Fibroblast of the conjunctiva (primary cell): Measurements from ENCODE around the gene SPOCK2.

ENCODE experiments used
- DNase-seq: peaks from one replicate; pipeline ENCODE4 v3.0.0-alpha.2; 2010; ENCODE audit warnings: low read depth

The SPOCK2 gene

DNA sequence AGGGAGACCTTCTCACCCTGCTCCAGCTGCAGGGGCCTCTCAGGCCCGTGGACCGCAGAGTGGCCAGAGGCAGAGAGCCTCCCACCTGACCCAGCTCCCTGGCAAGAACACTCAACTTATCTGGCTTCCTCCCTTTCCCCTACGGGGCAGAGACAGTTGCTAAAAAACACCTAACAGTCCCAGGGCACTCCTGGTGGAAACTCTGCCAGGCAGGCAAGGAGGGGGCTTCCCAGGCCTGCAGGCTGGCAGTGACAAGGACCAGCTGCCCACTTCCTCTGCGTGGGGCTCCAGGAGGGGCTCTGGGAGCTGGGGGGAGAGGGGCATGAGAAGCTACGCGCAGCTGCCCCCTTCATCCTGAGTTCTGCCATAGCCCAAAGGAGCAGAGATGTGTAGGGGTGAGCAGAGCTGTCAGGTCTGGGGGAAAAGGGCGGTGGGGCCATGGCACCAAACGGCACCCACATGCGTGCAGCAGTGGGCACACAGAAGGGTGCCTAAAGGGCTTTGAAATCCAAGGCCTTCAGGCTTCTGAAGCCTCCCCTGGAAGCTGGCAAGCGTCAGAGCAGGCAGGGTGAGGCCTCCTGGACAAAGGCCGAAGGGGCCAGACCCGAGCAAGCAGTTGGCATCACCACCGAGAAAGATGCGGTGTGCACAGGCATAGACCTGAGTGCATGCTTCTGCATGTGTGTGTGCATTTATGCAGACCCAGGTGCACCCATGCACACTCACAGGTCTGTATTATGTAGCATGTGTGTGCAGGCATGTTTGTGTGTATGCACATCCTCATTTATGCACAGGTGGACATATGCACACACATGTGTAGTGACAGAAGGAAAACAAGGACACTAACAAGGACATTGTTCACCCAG, 14.4 kb downstream of the SPOCK2 start:
- no peak for DNase-seq

DNA sequence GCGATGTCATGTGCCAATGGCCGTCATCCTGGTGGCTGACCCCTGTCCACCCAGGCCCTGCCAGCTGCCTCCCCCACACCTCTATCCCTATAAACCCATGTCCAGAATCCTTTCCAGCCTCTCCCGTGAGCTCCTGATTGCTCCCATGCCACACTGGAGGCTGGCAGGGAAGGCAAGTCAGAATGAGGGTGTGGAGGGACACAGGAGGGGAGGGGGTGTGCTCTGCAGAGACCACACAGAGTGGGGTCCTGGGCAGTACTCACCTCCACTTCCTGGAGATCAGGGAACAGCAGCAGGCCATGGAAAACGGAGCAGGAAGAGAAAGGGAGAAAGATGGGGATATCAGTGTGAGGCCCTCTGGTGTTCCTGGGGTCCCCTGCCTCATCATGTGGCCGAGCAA, 15.7 kb downstream of the SPOCK2 start:
- no peak for DNase-seq

DNA sequence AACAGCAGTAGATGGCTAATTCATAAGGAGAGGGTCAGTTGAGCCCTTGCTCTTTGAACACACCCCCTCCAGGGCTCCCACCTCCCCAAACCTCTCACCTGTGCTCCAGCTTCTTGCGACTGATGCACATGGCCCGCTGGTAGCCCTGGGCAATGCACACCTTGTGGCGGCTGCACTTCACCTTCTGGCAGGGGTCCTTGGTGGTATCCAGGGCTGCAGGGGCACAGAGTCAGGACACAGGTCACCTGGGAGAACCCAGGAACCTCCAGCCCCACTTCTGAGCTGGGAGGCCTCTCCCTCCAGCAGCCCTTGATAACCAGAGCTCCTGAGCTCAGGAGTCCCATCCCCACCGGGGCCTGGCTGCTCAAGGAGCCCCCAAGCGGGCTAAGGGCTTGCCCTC, 16.3 kb downstream of the SPOCK2 start:
- no peak for DNase-seq

DNA sequence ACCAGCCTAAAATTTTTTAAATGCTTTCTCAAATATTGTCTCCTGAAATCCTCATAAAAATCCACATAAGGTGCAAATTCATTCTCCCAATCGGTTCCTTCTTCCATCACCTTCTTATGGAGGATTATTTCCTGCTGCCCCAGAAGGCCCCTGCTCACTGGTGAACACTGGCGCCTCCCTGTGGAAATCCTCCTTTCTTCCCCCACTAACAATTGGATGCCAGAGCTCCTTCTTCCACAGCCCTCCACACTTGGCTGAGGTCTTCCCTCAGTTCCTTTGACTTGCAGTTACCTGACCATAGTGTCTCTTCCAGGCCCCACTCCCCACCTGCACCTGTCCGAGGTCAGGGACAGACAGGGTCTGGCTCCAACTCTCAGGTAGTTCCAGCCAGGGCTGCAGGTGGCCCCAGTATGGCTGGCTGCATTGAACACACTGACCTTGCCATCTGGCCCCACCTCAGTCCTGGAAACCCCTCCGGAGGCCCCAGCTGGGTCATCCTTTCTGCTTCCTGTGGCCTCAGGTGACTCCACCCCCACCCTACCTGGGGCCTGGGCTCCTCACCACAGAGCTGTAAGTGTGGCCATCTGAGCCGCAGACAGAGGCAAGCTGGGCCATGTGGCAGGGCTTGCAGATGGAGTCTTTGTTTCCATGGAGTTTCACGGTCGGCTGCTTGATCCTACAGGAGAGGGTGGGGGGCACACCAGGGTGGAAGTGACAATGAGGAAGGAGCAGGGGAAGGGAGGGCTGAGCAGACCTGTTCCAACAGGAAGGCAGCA, 18.4 kb downstream of the SPOCK2 start:
- no peak for DNase-seq

DNA sequence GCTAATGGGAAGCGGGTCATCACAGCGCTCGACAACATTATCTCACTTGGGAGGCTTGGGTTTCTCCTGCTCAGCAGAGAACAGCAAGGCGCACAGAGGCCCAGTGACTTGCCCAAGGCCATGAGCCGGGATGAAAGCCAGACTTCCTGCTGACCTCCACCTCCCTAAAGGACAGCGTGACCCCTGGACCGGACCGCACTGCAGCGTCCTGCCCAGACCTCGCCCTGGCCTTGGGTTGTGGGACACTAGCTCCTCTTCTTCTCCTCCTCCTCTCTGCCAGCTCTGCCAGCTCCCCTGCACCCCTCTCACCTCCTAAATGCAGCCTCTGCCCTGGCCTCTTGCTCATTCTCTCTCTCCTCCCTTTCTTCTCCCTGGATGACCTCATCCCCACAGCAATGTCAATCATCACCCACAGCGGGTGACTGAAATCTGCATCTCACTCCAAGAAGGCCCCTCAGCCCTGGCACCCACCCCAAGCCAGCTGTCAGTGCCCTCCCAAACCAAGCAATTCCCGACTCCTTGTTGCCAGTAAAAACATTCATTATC, 19.4 kb downstream of the SPOCK2 start:
- no peak for DNase-seq

DNA sequence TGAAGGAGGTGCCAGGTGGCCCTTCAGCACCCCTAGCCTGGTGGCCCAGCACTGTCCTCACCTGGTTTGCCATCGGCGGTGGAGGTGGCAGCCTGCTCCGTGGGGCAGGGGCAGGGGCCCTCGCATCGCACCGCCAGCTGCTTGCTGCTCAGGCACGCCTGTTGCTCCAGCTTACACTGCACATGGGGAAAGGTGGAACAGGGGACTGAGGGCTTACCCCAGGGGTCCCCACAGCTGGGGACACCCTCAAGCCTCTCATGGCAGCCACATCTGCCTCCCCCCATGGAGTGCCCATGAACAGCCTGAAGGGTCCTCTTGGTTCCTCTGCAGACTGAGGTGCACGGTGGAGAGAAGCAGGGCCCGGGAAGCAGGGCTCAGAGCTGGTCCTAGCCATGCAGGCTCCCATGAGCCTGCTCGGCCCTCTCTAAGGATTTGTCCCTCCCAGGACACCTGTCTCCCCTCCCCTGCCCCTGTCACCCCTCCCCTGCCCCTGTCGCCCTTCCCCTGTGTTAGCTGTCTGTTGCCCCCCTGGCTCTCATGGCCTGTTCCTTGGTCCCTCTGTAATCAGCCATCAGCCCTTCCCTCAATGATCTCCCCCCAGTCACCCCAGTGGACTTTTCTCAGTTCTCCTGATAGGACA, 20.1 kb downstream of the SPOCK2 start:
- DNase-seq: no peak

DNA sequence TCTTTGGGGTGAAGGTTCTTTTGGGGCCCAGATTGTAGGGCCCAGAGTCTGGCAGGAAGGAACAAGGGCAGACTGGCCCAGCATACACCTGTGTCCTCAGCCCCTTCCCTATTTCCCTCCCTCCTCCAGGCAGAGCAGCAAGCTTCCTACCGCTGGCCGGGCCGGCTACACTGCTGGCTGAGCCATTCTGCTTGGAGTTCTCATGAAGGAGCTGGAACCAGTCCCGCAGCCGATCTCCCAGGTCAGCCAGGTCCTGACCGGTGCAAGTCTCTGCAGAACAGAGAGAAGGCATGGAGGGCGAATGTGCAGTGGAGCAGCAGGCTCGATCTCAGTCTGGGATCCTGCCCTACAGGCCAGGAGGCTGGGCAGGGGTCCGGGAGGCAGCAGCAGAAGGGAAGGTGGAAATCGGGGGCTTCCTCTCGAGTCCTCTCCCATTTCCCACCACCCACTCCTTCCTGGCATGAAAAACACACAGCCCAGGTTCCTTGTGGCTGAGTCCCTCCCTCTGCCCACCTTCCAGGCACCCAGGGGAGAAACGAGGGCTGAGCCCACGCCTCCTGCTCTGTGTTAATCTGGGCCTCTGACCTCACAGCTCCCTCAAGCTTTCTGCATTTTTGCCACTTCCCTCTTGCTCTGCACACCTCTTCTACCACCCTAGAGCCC, 20.8 kb downstream of the SPOCK2 start:
- DNase-seq: no peak

DNA sequence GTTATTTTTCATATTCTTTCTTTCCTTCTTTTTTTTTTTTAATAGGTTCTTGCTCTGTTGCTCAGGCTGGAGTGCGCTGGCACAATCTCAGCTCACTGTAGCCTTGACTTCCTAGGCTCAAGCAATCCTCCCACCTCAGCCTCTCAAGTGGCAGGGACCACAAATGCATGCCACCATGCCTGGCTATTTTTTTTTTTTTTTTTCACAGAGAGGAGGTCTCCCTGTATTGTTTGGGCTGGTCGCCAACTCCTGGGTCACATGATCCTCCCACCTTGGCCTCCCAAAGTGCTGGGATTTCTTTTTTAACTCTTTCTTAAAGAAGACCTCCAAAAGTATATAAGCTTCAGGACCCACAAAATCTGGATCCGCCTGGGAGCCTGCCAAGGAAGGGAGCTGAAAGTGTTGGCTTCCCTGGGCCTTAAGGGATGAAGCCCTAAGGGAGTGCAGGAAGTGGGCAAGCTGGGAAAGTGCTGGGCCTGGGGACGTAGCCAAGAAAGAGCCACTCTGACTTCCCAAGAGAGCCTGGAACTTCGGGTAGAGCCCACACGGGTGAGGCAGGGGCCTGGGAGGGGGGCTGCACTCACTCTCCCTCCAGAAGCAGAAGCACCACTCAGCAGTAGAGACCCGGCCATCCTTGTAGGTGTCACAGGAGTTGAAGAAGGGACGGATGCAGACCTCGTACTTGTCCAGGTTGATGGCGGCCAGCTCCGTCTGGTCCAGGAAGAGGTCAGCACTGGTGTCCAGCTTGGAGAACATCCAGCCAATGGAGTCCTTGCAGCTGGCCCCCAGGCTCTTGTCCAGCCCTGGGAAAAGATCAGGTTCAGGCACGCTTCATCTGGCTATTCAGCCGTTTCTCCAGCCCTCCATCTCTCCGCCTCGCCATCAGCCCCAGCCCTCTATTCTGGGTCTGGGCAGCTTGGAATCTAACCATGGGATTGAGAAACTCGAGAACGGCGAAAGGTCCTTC, 21.8 kb downstream of the SPOCK2 start:
- DNase-seq: no peak

DNA sequence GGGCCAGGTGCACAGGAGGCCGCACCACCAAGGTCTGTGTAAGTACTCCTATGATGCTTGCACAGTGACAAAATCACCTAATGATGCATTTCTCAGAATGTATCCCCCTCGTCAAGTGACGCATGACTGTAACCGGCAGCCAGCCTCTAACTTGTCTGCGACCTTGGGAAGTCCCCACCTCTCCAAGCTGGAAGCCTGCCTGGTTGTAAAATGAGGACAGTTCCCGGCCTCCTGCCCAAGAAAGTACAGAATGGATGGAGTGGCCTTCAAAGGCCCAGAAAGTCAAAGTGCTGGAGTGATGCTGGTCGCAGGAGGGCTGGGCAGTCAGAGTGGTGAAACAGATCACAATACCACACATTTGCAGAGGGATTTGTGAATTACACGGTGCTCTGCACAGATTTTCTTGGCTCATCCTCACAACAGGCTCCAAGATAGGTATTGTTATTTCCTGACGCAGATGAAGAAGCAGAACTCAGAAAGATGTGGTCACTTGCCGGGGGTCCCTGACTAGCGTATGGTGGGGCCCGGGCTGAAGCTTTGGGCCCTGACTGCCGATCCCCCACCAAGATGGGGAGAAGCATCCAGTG, 22.8 kb downstream of the SPOCK2 start:
- DNase-seq: no peak

DNA sequence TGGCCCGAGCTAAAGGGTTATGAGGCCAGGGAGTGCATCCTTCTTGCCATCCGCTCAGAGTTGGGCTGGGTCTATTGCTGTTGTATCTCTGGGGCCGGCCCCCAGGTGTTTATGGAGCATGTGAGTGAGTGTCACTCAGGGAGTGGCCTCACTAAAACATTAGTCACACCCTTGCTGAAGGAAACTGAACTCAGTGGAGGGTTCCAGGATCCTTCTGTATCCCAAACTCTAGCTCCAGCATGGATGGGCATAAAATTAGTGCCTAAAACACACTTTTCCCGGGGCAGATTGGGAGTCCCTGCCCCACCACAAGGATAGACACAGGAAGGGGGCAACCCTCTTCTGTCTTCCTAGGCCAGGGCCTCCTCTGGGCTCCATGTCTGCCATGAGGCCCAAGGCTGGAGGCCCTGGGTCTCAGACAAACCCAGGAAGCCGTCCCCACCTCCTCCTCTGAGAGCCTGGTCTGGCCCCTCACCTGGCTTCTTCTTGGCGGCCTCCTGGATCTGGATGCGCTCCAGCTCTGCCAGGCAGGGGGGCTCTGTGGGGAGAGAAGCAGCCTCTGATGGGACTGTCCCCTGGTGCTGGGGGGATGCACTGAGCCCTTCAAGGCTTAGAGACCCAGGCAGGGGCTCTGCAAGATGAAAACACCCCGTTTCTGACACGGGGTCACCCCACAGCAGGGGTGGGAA, 24.5 kb downstream of the SPOCK2 start:
- DNase-seq: no peak

DNA sequence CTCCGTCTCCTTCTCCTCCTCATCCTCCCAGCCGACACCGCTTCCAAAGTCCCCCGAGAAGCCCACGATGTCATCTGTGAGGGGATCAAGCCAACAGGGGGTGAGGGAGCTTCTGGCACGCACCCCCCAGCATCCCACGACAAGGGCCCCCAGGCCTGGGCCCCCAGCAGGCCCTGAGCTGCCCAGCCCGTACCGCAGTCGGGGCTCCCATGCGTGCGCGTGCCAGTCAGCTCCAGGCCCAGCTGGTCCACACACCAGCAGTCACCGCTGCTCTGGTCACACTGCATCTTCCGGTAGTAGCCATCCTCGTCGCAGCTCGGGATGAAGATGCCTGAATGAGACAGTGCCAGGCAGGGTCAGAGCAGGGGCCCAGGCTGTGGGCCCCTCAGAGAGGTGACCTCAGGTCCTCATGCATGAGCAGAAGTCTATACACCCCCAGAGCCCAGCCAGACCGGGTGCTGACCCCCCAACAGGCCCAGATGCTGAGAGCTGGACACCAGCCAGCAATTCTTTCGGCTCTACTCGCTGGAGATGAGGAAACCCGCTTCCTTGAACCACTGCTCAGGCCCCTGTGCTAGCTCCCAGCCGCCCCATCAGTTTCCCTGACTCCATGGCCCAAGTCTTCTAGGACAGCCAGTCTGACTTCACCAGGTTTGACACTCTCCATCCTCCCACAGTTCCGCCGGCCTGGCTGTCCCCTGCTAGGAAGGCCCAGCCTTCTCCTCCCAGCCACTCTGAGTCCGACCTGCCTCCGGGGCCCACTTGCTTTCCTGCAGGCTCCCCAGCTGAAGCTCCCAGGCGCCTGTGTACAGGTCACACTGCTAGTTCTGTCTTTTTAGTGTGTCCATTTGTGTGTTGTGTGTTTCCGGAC, 25.3 kb downstream of the SPOCK2 start:
- no peak for DNase-seq

DNA sequence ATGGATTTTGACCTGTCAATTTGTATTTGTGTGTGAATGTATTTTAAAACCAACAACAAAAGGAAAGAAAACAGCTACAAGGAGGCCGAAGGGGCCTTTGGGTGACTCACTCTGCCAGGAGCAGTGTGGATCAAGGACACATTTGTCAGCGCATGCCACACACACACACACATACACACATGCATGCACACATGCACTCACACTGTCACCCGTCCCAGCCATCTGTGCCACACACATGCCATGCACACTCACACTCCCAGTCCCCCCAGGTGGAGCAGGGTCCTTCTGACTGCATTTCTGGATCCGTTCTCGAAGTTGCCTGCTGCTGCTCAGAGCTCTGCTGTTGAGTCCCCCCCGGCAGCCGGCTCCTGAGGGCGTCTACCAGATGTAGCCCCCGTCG, 26.0 kb downstream of the SPOCK2 start:
- DNase-seq: no peak

DNA sequence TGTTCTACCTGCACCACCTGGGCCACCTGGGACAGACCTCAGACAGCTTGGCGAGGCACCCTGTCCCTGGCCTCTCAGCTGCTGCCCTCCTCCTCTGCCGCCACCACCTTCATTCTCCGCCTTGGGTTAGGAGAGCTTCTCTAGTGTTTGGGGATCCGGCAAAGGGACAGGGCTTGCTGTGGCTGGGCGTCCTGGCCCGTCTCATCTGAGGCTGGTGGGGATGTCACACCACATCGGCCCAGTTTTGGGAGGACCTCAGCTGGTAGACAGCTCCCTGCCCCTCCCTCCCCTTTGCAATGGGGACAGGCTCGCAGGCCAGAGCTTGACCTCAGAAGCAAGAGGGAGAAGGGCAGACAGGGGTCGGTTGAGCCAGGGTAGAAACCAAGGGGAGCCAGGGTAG, 26.4 kb downstream of the SPOCK2 start:
- no peak for DNase-seq

DNA sequence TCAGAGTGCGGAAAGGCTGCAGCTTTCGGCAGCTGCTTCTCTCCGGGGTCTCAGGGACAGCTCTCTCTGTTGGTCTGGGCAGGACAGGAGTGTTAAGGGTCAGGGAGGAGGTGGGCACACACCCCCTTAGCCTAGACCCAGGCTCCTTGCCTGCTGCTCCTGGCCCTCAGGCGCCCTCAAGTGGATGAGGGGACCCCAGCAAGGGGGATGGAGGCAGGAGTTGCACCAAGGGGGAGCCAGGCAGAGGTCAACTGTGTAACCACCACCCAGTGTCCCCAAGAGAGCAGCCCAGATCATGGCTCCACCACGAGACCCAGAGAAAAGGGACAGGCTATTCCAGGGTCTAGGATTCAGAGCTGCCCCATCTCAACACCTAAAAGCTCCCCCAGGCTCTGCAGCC, 26.9 kb downstream of the SPOCK2 start:
- no peak for DNase-seq

DNA sequence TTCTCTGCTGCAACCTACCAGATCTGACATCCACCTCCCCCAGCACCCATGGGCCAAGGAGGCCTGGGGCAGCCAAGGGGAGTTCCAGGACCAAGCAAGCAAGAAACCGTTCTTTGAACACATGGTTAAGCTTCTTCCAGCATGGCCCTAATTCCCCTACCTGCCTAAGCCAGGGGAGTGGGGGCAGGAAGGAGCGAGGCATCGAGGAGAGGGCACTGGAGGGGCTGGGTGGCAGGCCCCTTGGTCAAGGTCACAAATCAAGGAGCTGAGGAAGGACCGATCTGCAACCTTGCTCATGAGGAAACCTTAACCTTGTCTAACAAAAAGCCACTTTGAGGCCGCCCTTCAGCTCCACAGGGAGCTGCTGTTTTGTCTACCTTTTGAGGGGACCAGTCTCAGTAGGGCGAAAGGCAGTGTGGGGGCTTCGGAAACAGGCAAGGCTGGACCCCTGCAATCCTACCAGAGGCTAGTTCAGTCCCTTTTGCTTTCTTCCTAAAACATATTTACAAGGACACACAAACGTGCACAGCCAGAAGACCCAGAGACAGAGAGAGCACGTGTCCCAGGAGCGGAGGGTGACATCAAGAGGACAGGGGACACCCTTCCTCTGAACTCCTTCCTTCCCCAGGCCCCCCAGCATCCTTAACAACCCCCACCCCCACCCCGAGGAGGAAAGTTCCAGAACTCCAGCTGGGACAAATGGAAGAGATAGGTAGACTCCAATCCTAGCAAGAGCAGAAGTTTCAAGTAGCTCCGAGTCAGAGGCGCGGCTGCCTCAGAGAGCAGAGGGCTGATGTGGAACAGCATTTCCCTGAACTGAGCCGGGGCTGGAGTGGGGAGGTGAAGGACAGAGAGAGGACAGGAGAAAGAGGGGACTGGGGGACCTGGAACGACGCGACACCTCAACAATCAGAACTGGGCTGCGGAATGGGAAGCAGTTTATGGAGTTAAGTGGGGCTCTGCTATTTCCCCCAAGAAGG, 28.2 kb downstream of the SPOCK2 start:
- no peak for DNase-seq

DNA sequence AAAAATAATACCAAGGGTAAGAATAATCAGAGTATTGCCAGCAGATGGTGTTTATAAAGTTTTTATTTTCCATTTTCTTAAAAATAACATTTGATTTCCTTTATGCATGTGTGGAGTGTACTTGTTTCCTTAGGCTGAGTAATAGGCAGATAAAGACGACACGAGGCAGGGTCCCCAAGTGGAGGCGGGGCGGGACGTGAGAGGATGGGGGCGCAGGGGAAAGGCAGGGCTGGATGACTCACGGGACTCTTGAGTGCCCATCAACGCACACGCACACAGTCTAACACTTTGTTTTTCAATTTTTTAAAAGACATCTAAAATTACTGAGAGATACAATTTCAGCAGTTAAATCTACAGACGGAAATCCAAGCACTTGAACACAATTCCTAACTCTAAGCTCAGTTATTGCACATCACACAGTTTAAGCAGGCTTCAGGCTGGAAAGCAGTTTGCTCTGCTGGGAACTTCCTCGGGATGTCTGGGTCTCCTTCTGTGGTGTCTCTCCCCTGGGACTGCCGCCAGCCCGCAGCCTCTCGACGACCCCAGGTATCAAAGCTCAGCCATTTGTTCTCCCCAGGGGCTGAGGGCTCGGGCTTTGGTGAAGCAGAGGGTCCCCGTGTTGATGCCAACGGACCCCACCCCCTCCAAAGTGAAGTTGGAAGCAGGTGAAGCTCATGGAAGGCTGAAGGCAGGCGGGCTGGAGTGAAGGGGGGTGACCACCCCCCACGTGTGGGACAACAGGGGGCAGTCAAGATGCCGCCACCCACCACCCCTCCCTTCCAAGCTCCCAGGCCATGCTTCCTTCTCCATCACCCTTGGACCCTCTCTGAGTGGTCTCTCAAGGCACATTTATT, 29.1 kb downstream of the SPOCK2 start:
- no peak for DNase-seq
